ENCODE results near the gene BTBD17. TPM values are rescaled to one million over a fixed set of nuclear protein-coding genes. Genes with fewer than 3 reads are reported as not detected.
"Not testable (repeated sequence)": the region's sequence is repeated elsewhere in the genome, so short reads cannot be mapped to it uniquely, and the experiment has no call there.

Gene BTBD17
- 10 to 100 TPM in 1 of 8 experiments, 1 to 10 TPM in 4, not detected in 3; 1.4 to 20.4 (median 4.1) TPM for total RNA-seq

GRCh38 chr17:74361230-74362068 lies at the start of gene BTBD17:
BTBD17 (minus strand) TSS chr17:74361868; CDS start chr17:74361819, 49 bp downstream.
- WGBS, 10 experiments, result 0 to 9% (median 2%) methylated on average over 1 to 9 of the region's 28 CpGs; no CpG with 5 or more reads in 4 of the 10 experiments
- Histone ChIP-seq H3K27ac (peak within 1 kb of the TSS; percentile 61 to 89), H3K4me1 (replicated peaks in 1 of 2) (peaks cover 26 to 29% of the 10 kb centered on the region in 2 donors), H3K4me3 (peak within 1 kb of the TSS in 4 of 5 donors; percentile 5 to 28 (median 22))
- in situ Hi-C loops (cut with MboI; ENCODE audit: low pct_unique_long_range_greater_than_20kb in 2 of 9, low sequenced_read_pairs in 9 of 9, unreplicated experiment in 9 of 9), result loop anchor here in 2 of 9 experiments (25.0 kb wide), 1 partner anchor 149 kb away; the partner anchor contains the start of genes RPL38 (in 2 of the 2) and TTYH2 (in 2 of the 2)
- ATAC-seq (replicated peaks in 6 of 8), result peak; percentile 82 to 94 (median 84)

GRCh38 chr17:74410001-74410443 lies 48.4 kb upstream of the BTBD17 start:
- no peak for ATAC-seq (replicated peaks in 6 of 8)
- in situ Hi-C loops (cut with MboI; ENCODE audit: low pct_unique_long_range_greater_than_20kb in 2 of 9, low sequenced_read_pairs in 9 of 9, unreplicated experiment in 9 of 9), result no loop called here
- WGBS, 10 experiments, result 40 to 100% (median 58%) methylated on average over 1 to 3 of the region's 4 CpGs; no CpG with 5 or more reads in 4 of the 10 experiments
- no peak overlapping the region for H3K4me3 ChIP-seq
- H3K4me1 ChIP-seq (replicated peaks in 1 of 2), result peaks cover 0 to 5% of the 10 kb centered on the region in 2 donors
- no peak overlapping the region for H3K27ac ChIP-seq

- in situ Hi-C loops (cut with MboI; ENCODE audit: low pct_unique_long_range_greater_than_20kb in 2 of 9, low sequenced_read_pairs in 9 of 9, unreplicated experiment in 9 of 9), result no loop called here
- ATAC-seq (replicated peaks in 6 of 8), result peak in 3 of 8 experiments; percentile 23 to 88 (median 73)
- Histone ChIP-seq H3K27ac (no peak overlapping the region), H3K4me3 (no peak overlapping the region), H3K4me1 (replicated peaks in 1 of 2) (peaks cover 0 to 5% of the 10 kb centered on the region in 2 donors)
- 1 to 71% (median 50%) methylated on average over 1 to 4 of the region's 4 CpGs; no CpG with 5 or more reads in 1 of the 10 experiments for WGBS, 10 experiments
Measured at GRCh38 chr17:74408815-74409214, 47.1 kb upstream of the BTBD17 start.

GRCh38 chr17:74408262-74408661 lies 46.6 kb upstream of the BTBD17 start:
- in situ Hi-C loops (cut with MboI; ENCODE audit: low pct_unique_long_range_greater_than_20kb in 2 of 9, low sequenced_read_pairs in 9 of 9, unreplicated experiment in 9 of 9), result no loop called here
- 0 to 70% (median 46%) methylated on average over 1 to 2 of the region's 3 CpGs; no CpG with 5 or more reads in 4 of the 10 experiments for WGBS, 10 experiments
- H3K27ac ChIP-seq, result no peak overlapping the region
- peak in 5 of 8 experiments; percentile 61 to 96 (median 87) for ATAC-seq (replicated peaks in 6 of 8)
- no peak overlapping the region for H3K4me3 ChIP-seq
- H3K4me1 ChIP-seq (replicated peaks in 1 of 2), result peaks cover 0 to 5% of the 10 kb centered on the region in 2 donors

- WGBS, 10 experiments, result 67 to 100% (median 87%) methylated on average over 1 to 3 of the region's 5 CpGs; no CpG with 5 or more reads in 7 of the 10 experiments
- H3K4me1 ChIP-seq (replicated peaks in 1 of 2), result peaks cover 0 to 5% of the 10 kb centered on the region in 2 donors
- ATAC-seq (replicated peaks in 6 of 8), result no peak
- in situ Hi-C loops (cut with MboI; ENCODE audit: low pct_unique_long_range_greater_than_20kb in 2 of 9, low sequenced_read_pairs in 9 of 9, unreplicated experiment in 9 of 9), result no loop called here
- H3K4me3 ChIP-seq, result no peak overlapping the region
- no peak overlapping the region for H3K27ac ChIP-seq
Measured at GRCh38 chr17:74407384-74407783, 45.7 kb upstream of the BTBD17 start.

- H3K4me3 ChIP-seq; H3K27ac ChIP-seq; H3K4me1 ChIP-seq (replicated peaks in 1 of 2); ATAC-seq (replicated peaks in 6 of 8); in situ Hi-C loops (cut with MboI; ENCODE audit: low pct_unique_long_range_greater_than_20kb in 2 of 9, low sequenced_read_pairs in 9 of 9, unreplicated experiment in 9 of 9): not testable (repeated sequence)
- WGBS, 10 experiments, result 50 to 96% (median 86%) methylated on average over 1 to 5 of the region's 5 CpGs; no CpG with 5 or more reads in 5 of the 10 experiments
Measured at GRCh38 chr17:74405311-74405710, 43.6 kb upstream of the BTBD17 start.

- WGBS, 10 experiments, result 0 to 94% (median 66%) methylated on average over 1 to 6 of the region's 6 CpGs; no CpG with 5 or more reads in 2 of the 10 experiments
- H3K27ac ChIP-seq, result no peak overlapping the region
- no peak for ATAC-seq (replicated peaks in 6 of 8)
- in situ Hi-C loops (cut with MboI; ENCODE audit: low pct_unique_long_range_greater_than_20kb in 2 of 9, low sequenced_read_pairs in 9 of 9, unreplicated experiment in 9 of 9), result no loop called here
- H3K4me3 ChIP-seq, result no peak overlapping the region
- H3K4me1 ChIP-seq (replicated peaks in 1 of 2), result peaks cover 0 to 5% of the 10 kb centered on the region in 2 donors
Measured at GRCh38 chr17:74404789-74405188, 43.1 kb upstream of the BTBD17 start.

- in situ Hi-C loops (cut with MboI; ENCODE audit: low pct_unique_long_range_greater_than_20kb in 2 of 9, low sequenced_read_pairs in 9 of 9, unreplicated experiment in 9 of 9), result no loop called here
- no peak for ATAC-seq (replicated peaks in 6 of 8)
- WGBS, 10 experiments, result 40 to 73% (median 60%) methylated on average over 1 to 2 of the region's 7 CpGs; no CpG with 5 or more reads in 7 of the 10 experiments
- Histone ChIP-seq H3K4me3 (no peak overlapping the region), H3K27ac (no peak overlapping the region), H3K4me1 (replicated peaks in 1 of 2) (peaks cover 0 to 5% of the 10 kb centered on the region in 2 donors)
Measured at GRCh38 chr17:74404218-74404617, 42.5 kb upstream of the BTBD17 start.

- Histone ChIP-seq H3K4me1 (replicated peaks in 1 of 2) (peaks cover 0 to 2% of the 10 kb centered on the region in 2 donors), H3K27ac (no peak overlapping the region), H3K4me3 (no peak overlapping the region)
- no peak for ATAC-seq (replicated peaks in 6 of 8)
- in situ Hi-C loops (cut with MboI; ENCODE audit: low pct_unique_long_range_greater_than_20kb in 2 of 9, low sequenced_read_pairs in 9 of 9, unreplicated experiment in 9 of 9), result no loop called here
- WGBS, 10 experiments, result 27 to 100% (median 94%) methylated on average over 1 to 6 of the region's 12 CpGs; no CpG with 5 or more reads in 4 of the 10 experiments
Measured at GRCh38 chr17:74403512-74404137, 42.0 kb upstream of the BTBD17 start.

GRCh38 chr17:74402048-74402447 lies 40.4 kb upstream of the BTBD17 start:
- ATAC-seq (replicated peaks in 6 of 8), result no peak
- Histone ChIP-seq H3K27ac (no peak overlapping the region), H3K4me3 (no peak overlapping the region), H3K4me1 (replicated peaks in 1 of 2) (no peaks in the 10 kb centered on the region)
- in situ Hi-C loops (cut with MboI; ENCODE audit: low pct_unique_long_range_greater_than_20kb in 2 of 9, low sequenced_read_pairs in 9 of 9, unreplicated experiment in 9 of 9), result no loop called here
- WGBS, 10 experiments, result 55 to 100% (median 84%) methylated on average over 1 to 7 of the region's 7 CpGs; no CpG with 5 or more reads in 2 of the 10 experiments

- 40 to 96% (median 87%) methylated on average over 1 to 4 of the region's 4 CpGs; no CpG with 5 or more reads in 3 of the 10 experiments for WGBS, 10 experiments
- ATAC-seq (replicated peaks in 6 of 8), result no peak
- H3K27ac ChIP-seq, result no peak overlapping the region
- H3K4me3 ChIP-seq, result no peak overlapping the region
- in situ Hi-C loops (cut with MboI; ENCODE audit: low pct_unique_long_range_greater_than_20kb in 2 of 9, low sequenced_read_pairs in 9 of 9, unreplicated experiment in 9 of 9), result no loop called here
- H3K4me1 ChIP-seq (replicated peaks in 1 of 2), result peaks cover 0 to 5% of the 10 kb centered on the region in 2 donors
Measured at GRCh38 chr17:74396567-74396966, 34.9 kb upstream of the BTBD17 start.

GRCh38 chr17:74394977-74395376 lies 33.3 kb upstream of the BTBD17 start:
- in situ Hi-C loops (cut with MboI; ENCODE audit: low pct_unique_long_range_greater_than_20kb in 2 of 9, low sequenced_read_pairs in 9 of 9, unreplicated experiment in 9 of 9), result no loop called here
- ATAC-seq (replicated peaks in 6 of 8), result peak in 2 of 8 experiments; percentile 18 to 37
- peaks cover 0 to 5% of the 10 kb centered on the region in 2 donors for H3K4me1 ChIP-seq (replicated peaks in 1 of 2)
- WGBS, 10 experiments, result 77 to 100% (median 93%) methylated on average over 2 to 3 of the region's 7 CpGs; no CpG with 5 or more reads in 6 of the 10 experiments
- H3K27ac ChIP-seq, result no peak overlapping the region
- H3K4me3 ChIP-seq, result no peak overlapping the region
